ENCODE results near the gene ZNF234. TPM values are rescaled to one million over a fixed set of nuclear protein-coding genes. Genes with fewer than 3 reads are reported as not detected.

Gene ZNF234
- total RNA-seq, 1 experiment from 2014 or later, result 3.4 TPM

- H2AFZ ChIP-seq (ENCODE audit: low read depth, low read length, poor library complexity, severe bottlenecking), result peak within 1 kb of the TSS; percentile 99
- no peaks in the 10 kb centered on the region for H3K27me3 ChIP-seq (ENCODE audit: insufficient read depth, low read length)
- no peaks in the 10 kb centered on the region for H3K9me2 ChIP-seq (ENCODE audit: insufficient read depth)
- H3K4me3 ChIP-seq (replicated peaks in 1 of 2; ENCODE audit: low read depth in 1 of 2, low read length in 2 of 2), result peak within 1 kb of the TSS; percentile 68 to 76
- BruUV-seq (replicated peaks), result no TSS peak
- ATAC-seq (peak; percentile 98), DNase-seq (ENCODE audit: low read depth, low spot score) (peak; percentile 97)
- peak within 1 kb of the TSS; percentile 66 for H3K27ac ChIP-seq (ENCODE audit: low read depth, low read length)
- peaks cover 20 to 21% of the 10 kb centered on the region in 2 experiments for H3K36me3 ChIP-seq (ENCODE audit: control insufficient read depth in 1 of 2, insufficient read depth in 2 of 2, low read length in 2 of 2)
- H3K79me2 ChIP-seq (ENCODE audit: insufficient read depth, low read length), result peaks cover 4% of the 10 kb centered on the region; the same call in 1 of the 2 replicates
- H3K4me2 ChIP-seq (ENCODE audit: low read length), result peak within 1 kb of the TSS; percentile 73
- intact Hi-C loops (cut with micrococcal nuclease), result loop anchor here (1.0 to 5.0 kb wide), 2 partner anchors 37 to 52 kb away; partner anchors contain the start of gene ZNF225
- CTCF ChIA-PET, result interaction anchor here (1.3 kb wide), 1 partner anchor 336 kb away, joined by 3 read pairs; the partner anchor contains the start of gene ZNF180
- peaks cover 0 to 4% of the 10 kb centered on the region in 2 experiments; a peak in 3 of 4 replicates for H3K9me3 ChIP-seq (ENCODE audit: control insufficient read depth in 1 of 2, insufficient read depth in 1 of 2, low read depth in 1 of 2, low read length in 2 of 2)
- H3K4me1 ChIP-seq (ENCODE audit: control insufficient read depth in 1 of 2, insufficient read depth in 2 of 2, low read length in 2 of 2), result peaks cover 7 to 14% of the 10 kb centered on the region in 2 experiments
- POLR2A ChIA-PET, result interaction anchor here (1.0 to 1.5 kb wide), 5 partner anchors 42 to 338 kb away, joined by 3 to 6 read pairs (median 3); partner anchors contain the start of genes ZNF225, ZNF283 and ZNF45
- no peaks in the 10 kb centered on the region for H4K20me1 ChIP-seq (ENCODE audit: insufficient read depth)
- peak within 1 kb of the TSS; percentile 68 for H3K9ac ChIP-seq (ENCODE audit: low read length)
- RAD21 ChIA-PET (ENCODE audit: low non-redundant PET in 1 of 2, low total read pairs in 2 of 2, uncharacterized antibody in 2 of 2, unreplicated experiment in 2 of 2), result no interaction called here
- TF ChIP-seq ZBTB33 (IDR thresholded peaks at IDR 0.05; ENCODE audit: extremely low read depth, insufficient replicate concordance, low read length) (no peak), CBX3 (IDR thresholded peaks at IDR 0.05; ENCODE audit: low read depth) (peak; percentile 93), ATF3 (IDR thresholded peaks at IDR 0.05) (no peak), REST (IDR thresholded peaks at IDR 0.05; ENCODE audit: low read depth) (no peak), CTCF (IDR thresholded peaks at IDR 0.05 in 2 of 3, conservative IDR thresholded peaks at IDR 0.05 in 1 of 3; ENCODE audit: borderline replicate concordance in 1 of 3, insufficient read depth in 1 of 3, low read depth in 2 of 3, low read length in 2 of 3) (no peak), TCF7L2 (IDR thresholded peaks at IDR 0.05; ENCODE audit: borderline replicate concordance, extremely low read depth, insufficient read depth, insufficient read length) (peak; percentile 53), CEBPB (IDR thresholded peaks at IDR 0.05; ENCODE audit: low read depth) (no peak), EZH2phosphoT487 (IDR thresholded peaks at IDR 0.05; ENCODE audit: borderline replicate concordance) (no peak), ZNF274 (IDR thresholded peaks at IDR 0.05; ENCODE audit: low read depth, low read length) (no peak), JUND (IDR thresholded peaks at IDR 0.05) (no peak), SIN3A (IDR thresholded peaks at IDR 0.05; ENCODE audit: low read depth) (peak; percentile 60), MAX (IDR thresholded peaks at IDR 0.05) (peak; percentile 49; the same call in 1 of the 2 replicates), RAD21 (IDR thresholded peaks at IDR 0.05; ENCODE audit: low read depth) (no peak), EGR1 (IDR thresholded peaks at IDR 0.05; ENCODE audit: low read depth) (no peak), ELF1 (IDR thresholded peaks at IDR 0.05; ENCODE audit: borderline replicate concordance, low read depth) (peak; percentile 97), SRF (IDR thresholded peaks at IDR 0.05; ENCODE audit: low read depth) (peak; percentile 73), POLR2A (IDR thresholded peaks at IDR 0.05; ENCODE audit: borderline replicate concordance, extremely low read depth, insufficient read depth, insufficient read length) (peak; percentile 61), POLR2AphosphoS5 (IDR thresholded peaks at IDR 0.05; ENCODE audit: low read depth, low read length) (peak; percentile 79)
Measured at GRCh38 chr19:44164673-44165512, 23.5 kb downstream of the ZNF234 start, which contains the start of gene ZNF226. TSS of gene ZNF226 (plus strand) at chr19:44165100. CDS start at chr19:44170081, 4,981 bp downstream.

Measured in HCT116 (cell line).